Measurements from ENCODE around the gene PRKAR2B.

PRKAR2B gene

GRCh38 chr7:107103369-107103768 lies 58.9 kb downstream of the PRKAR2B start:
- no peak for TF ChIP-seq CTCF (IDR thresholded peaks at IDR 0.05)
- TF ChIP-seq ZFX (IDR thresholded peaks at IDR 0.05; ENCODE audit: borderline replicate concordance): no peak
- H3K27ac ChIP-seq: no peak overlapping the region

- no peak overlapping the region for H3K27ac ChIP-seq
- TF ChIP-seq CTCF (IDR thresholded peaks at IDR 0.05): no peak
- TF ChIP-seq ZFX (IDR thresholded peaks at IDR 0.05; ENCODE audit: borderline replicate concordance): no peak
Measured at GRCh38 chr7:107104801-107105200, 60.3 kb downstream of the PRKAR2B start.

- TF ChIP-seq CTCF (IDR thresholded peaks at IDR 0.05) (no peak), ZFX (IDR thresholded peaks at IDR 0.05; ENCODE audit: borderline replicate concordance) (no peak)
- no peak overlapping the region for H3K27ac ChIP-seq
Measured at GRCh38 chr7:107105591-107106245, 61.2 kb downstream of the PRKAR2B start.

- TF ChIP-seq ZFX (IDR thresholded peaks at IDR 0.05; ENCODE audit: borderline replicate concordance) (no peak), CTCF (IDR thresholded peaks at IDR 0.05) (no peak)
- no peak overlapping the region for H3K27ac ChIP-seq
Measured at GRCh38 chr7:107108793-107109371, 64.4 kb downstream of the PRKAR2B start.

GRCh38 chr7:107109955-107110354 lies 65.5 kb downstream of the PRKAR2B start:
- TF ChIP-seq ZFX (IDR thresholded peaks at IDR 0.05; ENCODE audit: borderline replicate concordance): no peak
- no peak for TF ChIP-seq CTCF (IDR thresholded peaks at IDR 0.05)

GRCh38 chr7:107111196-107111595 lies 66.7 kb downstream of the PRKAR2B start:
- no peak for TF ChIP-seq ZFX (IDR thresholded peaks at IDR 0.05; ENCODE audit: borderline replicate concordance)

More at GRCh38 chr7:107109955-107110354, 65.5 kb downstream of the PRKAR2B start:
- no peak overlapping the region for H3K27ac ChIP-seq

GRCh38 chr7:107113866-107114265 lies 69.4 kb downstream of the PRKAR2B start:
- TF ChIP-seq CTCF (IDR thresholded peaks at IDR 0.05): no peak
- TF ChIP-seq ZFX (IDR thresholded peaks at IDR 0.05; ENCODE audit: borderline replicate concordance): no peak
- H3K27ac ChIP-seq: no peak overlapping the region

More at GRCh38 chr7:107111196-107111595, 66.7 kb downstream of the PRKAR2B start:
- H3K27ac ChIP-seq: no peak overlapping the region
